ENCODE results near the gene CHCHD6.

DNA sequence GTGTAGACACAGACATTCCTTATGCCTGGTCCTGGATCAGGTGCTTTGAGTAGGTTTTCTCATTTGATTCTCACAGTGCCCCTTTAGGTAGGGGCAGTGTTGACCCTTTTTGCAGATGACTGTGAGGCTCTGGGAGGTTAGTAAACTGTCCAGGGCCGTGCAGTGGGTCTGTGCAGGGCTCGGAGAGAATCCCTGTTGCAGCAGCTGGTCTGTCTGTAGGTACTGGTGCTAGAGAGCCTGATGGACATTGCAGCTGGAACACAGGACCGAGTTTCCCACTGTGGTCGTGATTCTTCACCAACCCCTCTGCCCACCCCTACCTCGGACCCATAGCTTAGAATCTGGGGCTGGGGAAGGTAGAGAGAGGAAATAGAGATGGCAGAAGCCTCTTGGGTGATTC is 51.8 kb downstream of the CHCHD6 start:
- TF ChIP-seq HDGF (IDR thresholded peaks at IDR 0.05; ENCODE audit: borderline replicate concordance) (no peak), SP1 (IDR thresholded peaks at IDR 0.05) (no peak), BHLHE40 (IDR thresholded peaks at IDR 0.05; ENCODE audit: borderline replicate concordance) (no peak)
- TF ChIP-seq, protein P1, sequence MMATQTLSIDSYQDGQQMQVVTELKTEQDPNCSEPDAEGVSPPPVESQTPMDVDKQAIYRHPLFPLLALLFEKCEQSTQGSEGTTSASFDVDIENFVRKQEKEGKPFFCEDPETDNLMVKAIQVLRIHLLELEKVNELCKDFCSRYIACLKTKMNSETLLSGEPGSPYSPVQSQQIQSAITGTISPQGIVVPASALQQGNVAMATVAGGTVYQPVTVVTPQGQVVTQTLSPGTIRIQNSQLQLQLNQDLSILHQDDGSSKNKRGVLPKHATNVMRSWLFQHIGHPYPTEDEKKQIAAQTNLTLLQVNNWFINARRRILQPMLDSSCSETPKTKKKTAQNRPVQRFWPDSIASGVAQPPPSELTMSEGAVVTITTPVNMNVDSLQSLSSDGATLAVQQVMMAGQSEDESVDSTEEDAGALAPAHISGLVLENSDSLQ (IDR thresholded peaks at IDR 0.05) = no peak

All from HEK293T (cell line).